Activated T-cell treated with anti-CD3 and anti-CD28 coated beads, Interleukin-2, amount 50 U/mL, for 72 hours (primary cell): ENCODE measurements around the gene SH3RF3. TPM values are rescaled to one million over a fixed set of nuclear protein-coding genes. Genes with fewer than 3 reads are reported as not detected.

Source experiments
- ATAC-seq, 2 donors: fragments of 150-1000 bp; cut with Tn5 transposase; replicated peaks in 1 of 2; 2 replicates each; pipeline ENCODE4 v1.10.0; 2021; ENCODE audit warnings: moderate library complexity in 2 of 2, mild to moderate bottlenecking in 1 of 2
- DNase-seq, 2 donors: peaks; one replicate each; pipeline ENCODE4 v3.0.0; 2021 to 2022; ENCODE audit warnings: mixed read lengths in 1 of 2
- H3K27ac Mint-ChIP-seq: one replicate; pipeline ENCODE4 v1.8.0; 2022; ENCODE audit warnings: mild to moderate bottlenecking, moderate library complexity, mixed read lengths
- H3K27me3 Mint-ChIP-seq: one replicate; pipeline ENCODE4 v1.8.0; 2022; ENCODE audit warnings: low read depth, mixed read lengths
- H3K36me3 Mint-ChIP-seq, 2 donors: one replicate each; pipeline ENCODE4 v1.8.0; 2022; ENCODE audit warnings: mixed read lengths in 2 of 2, mild to moderate bottlenecking in 1 of 2; ENCODE audit not compliant: insufficient read depth in 2 of 2
- H3K4me1 Mint-ChIP-seq: one replicate; pipeline ENCODE4 v1.8.0; 2022; ENCODE audit warnings: low read depth, mixed read lengths
- H3K4me3 Mint-ChIP-seq, 2 donors: one replicate each; pipeline ENCODE4 v1.8.0; 2022; ENCODE audit warnings: mild to moderate bottlenecking in 2 of 2, mixed read lengths in 2 of 2, moderate library complexity in 2 of 2
- H3K9me3 Mint-ChIP-seq, 2 donors: one replicate each; pipeline ENCODE4 v1.8.0; 2022; ENCODE audit warnings: mixed read lengths in 2 of 2
- total RNA-seq, 2 donors: library from RNA; stranded (reverse); gene quantifications; one replicate each; pipeline ENCODE4 v1.2.3, GENCODE V29; 2022

Gene SH3RF3
- total RNA-seq, 2 donors from 2014 or later = 1.0 to 1.2 TPM

- peaks cover 49% of the 10 kb centered on the region for H3K4me1 Mint-ChIP-seq
- H3K4me3 Mint-ChIP-seq = peak overlapping the region in 1 of 2 donors; percentile 40
- H3K27me3 Mint-ChIP-seq = peaks cover 34% of the 10 kb centered on the region
Measured at GRCh38 chr2:109145286-109145685, 16.3 kb downstream of the SH3RF3 start.

GRCh38 chr2:109147405-109147804 lies 18.4 kb downstream of the SH3RF3 start:
- no peaks in the 10 kb centered on the region for H3K36me3 Mint-ChIP-seq
- H3K4me1 Mint-ChIP-seq = peaks cover 53% of the 10 kb centered on the region
- no peak overlapping the region for H3K4me3 Mint-ChIP-seq
- H3K9me3 Mint-ChIP-seq = no peaks in the 10 kb centered on the region
- H3K27ac Mint-ChIP-seq = no peak overlapping the region
- peaks cover 26% of the 10 kb centered on the region for H3K27me3 Mint-ChIP-seq
- ATAC-seq (no peak), DNase-seq (no peak)

More at GRCh38 chr2:109145286-109145685, 16.3 kb downstream of the SH3RF3 start:
- H3K27ac Mint-ChIP-seq = no peak overlapping the region
- H3K9me3 Mint-ChIP-seq = no peaks in the 10 kb centered on the region
- DNase-seq = no peak
- H3K36me3 Mint-ChIP-seq = no peaks in the 10 kb centered on the region
- ATAC-seq = no peak

GRCh38 chr2:109148117-109148746 lies 19.2 kb downstream of the SH3RF3 start:
- no peak overlapping the region for H3K4me3 Mint-ChIP-seq
- H3K27ac Mint-ChIP-seq = no peak overlapping the region
- peaks cover 44% of the 10 kb centered on the region for H3K4me1 Mint-ChIP-seq
- H3K9me3 Mint-ChIP-seq = no peaks in the 10 kb centered on the region
- DNase-seq (no peak), ATAC-seq (no peak)
- H3K36me3 Mint-ChIP-seq = no peaks in the 10 kb centered on the region
- peaks cover 18% of the 10 kb centered on the region for H3K27me3 Mint-ChIP-seq

GRCh38 chr2:109148991-109149645 lies 20.1 kb downstream of the SH3RF3 start:
- DNase-seq (no peak), ATAC-seq (no peak)
- H3K4me1 Mint-ChIP-seq = peaks cover 36% of the 10 kb centered on the region
- no peaks in the 10 kb centered on the region for H3K36me3 Mint-ChIP-seq
- no peaks in the 10 kb centered on the region for H3K9me3 Mint-ChIP-seq
- H3K27ac Mint-ChIP-seq = no peak overlapping the region
- no peak overlapping the region for H3K4me3 Mint-ChIP-seq
- peaks cover 15% of the 10 kb centered on the region for H3K27me3 Mint-ChIP-seq

GRCh38 chr2:109150559-109150958 lies 21.6 kb downstream of the SH3RF3 start:
- Mint-ChIP-seq H3K4me3 (no peak overlapping the region), H3K27me3 (peaks cover 15% of the 10 kb centered on the region), H3K27ac (no peak overlapping the region), H3K9me3 (no peaks in the 10 kb centered on the region), H3K36me3 (no peaks in the 10 kb centered on the region), H3K4me1 (peaks cover 21% of the 10 kb centered on the region)
- ATAC-seq = no peak
- no peak for DNase-seq

GRCh38 chr2:109151519-109151918 lies 22.5 kb downstream of the SH3RF3 start:
- peaks cover 15% of the 10 kb centered on the region for H3K27me3 Mint-ChIP-seq
- H3K4me1 Mint-ChIP-seq = peaks cover 20% of the 10 kb centered on the region
- H3K36me3 Mint-ChIP-seq = no peaks in the 10 kb centered on the region
- no peak for DNase-seq
- no peaks in the 10 kb centered on the region for H3K9me3 Mint-ChIP-seq
- H3K27ac Mint-ChIP-seq = no peak overlapping the region
- no peak overlapping the region for H3K4me3 Mint-ChIP-seq
- ATAC-seq = no peak

GRCh38 chr2:109153005-109153784 lies 24.2 kb downstream of the SH3RF3 start:
- Mint-ChIP-seq H3K27me3 (peaks cover 6% of the 10 kb centered on the region), H3K9me3 (no peaks in the 10 kb centered on the region), H3K27ac (no peak overlapping the region)

GRCh38 chr2:109153807-109154206 lies 24.8 kb downstream of the SH3RF3 start:
- Mint-ChIP-seq H3K4me1 (peaks cover 12% of the 10 kb centered on the region), H3K36me3 (no peaks in the 10 kb centered on the region), H3K9me3 (no peaks in the 10 kb centered on the region), H3K27me3 (peaks cover 6% of the 10 kb centered on the region), H3K4me3 (no peak overlapping the region), H3K27ac (no peak overlapping the region)
- DNase-seq (no peak), ATAC-seq (no peak)

More at GRCh38 chr2:109153005-109153784, 24.2 kb downstream of the SH3RF3 start:
- ATAC-seq = no peak
- H3K4me1 Mint-ChIP-seq = peaks cover 17% of the 10 kb centered on the region
- H3K36me3 Mint-ChIP-seq = no peaks in the 10 kb centered on the region
- no peak overlapping the region for H3K4me3 Mint-ChIP-seq
- DNase-seq = no peak

- no peak overlapping the region for H3K27ac Mint-ChIP-seq
- H3K36me3 Mint-ChIP-seq = no peaks in the 10 kb centered on the region
- DNase-seq (no peak), ATAC-seq (no peak)
- H3K9me3 Mint-ChIP-seq = no peaks in the 10 kb centered on the region
- peaks cover 6% of the 10 kb centered on the region for H3K27me3 Mint-ChIP-seq
- H3K4me1 Mint-ChIP-seq = peaks cover 12% of the 10 kb centered on the region
- no peak overlapping the region for H3K4me3 Mint-ChIP-seq
Measured at GRCh38 chr2:109154226-109154625, 25.2 kb downstream of the SH3RF3 start.

GRCh38 chr2:109155553-109156451 lies 26.8 kb downstream of the SH3RF3 start:
- no peak overlapping the region for H3K4me3 Mint-ChIP-seq
- ATAC-seq = no peak
- H3K27ac Mint-ChIP-seq = no peak overlapping the region
- no peaks in the 10 kb centered on the region for H3K27me3 Mint-ChIP-seq
- no peaks in the 10 kb centered on the region for H3K9me3 Mint-ChIP-seq
- H3K36me3 Mint-ChIP-seq = no peaks in the 10 kb centered on the region
- H3K4me1 Mint-ChIP-seq = peaks cover 9% of the 10 kb centered on the region
- no peak for DNase-seq

GRCh38 chr2:109157563-109158105 lies 28.6 kb downstream of the SH3RF3 start:
- peaks cover 13% of the 10 kb centered on the region for H3K4me1 Mint-ChIP-seq
- no peak overlapping the region for H3K27ac Mint-ChIP-seq
- DNase-seq (no peak), ATAC-seq (no peak)
- no peaks in the 10 kb centered on the region for H3K9me3 Mint-ChIP-seq
- H3K36me3 Mint-ChIP-seq = no peaks in the 10 kb centered on the region
- H3K4me3 Mint-ChIP-seq = no peak overlapping the region
- no peaks in the 10 kb centered on the region for H3K27me3 Mint-ChIP-seq

- ATAC-seq (no peak), DNase-seq (no peak)
- Mint-ChIP-seq H3K4me3 (no peak overlapping the region), H3K27me3 (no peaks in the 10 kb centered on the region), H3K9me3 (no peaks in the 10 kb centered on the region), H3K36me3 (no peaks in the 10 kb centered on the region), H3K27ac (no peak overlapping the region), H3K4me1 (peaks cover 13% of the 10 kb centered on the region)
Measured at GRCh38 chr2:109158237-109158636, 29.2 kb downstream of the SH3RF3 start.
